BE2C (cell line): ENCODE results near the gene NFIB.

Experiments
- DNase-seq: peaks from one replicate; pipeline ENCODE4 v3.0.0-alpha.2; 2020
- H3K27me3 ChIP-seq: fragments of 250-450 bp; sonication (Bioruptor Pico); 2 replicates; pipeline ENCODE4 v1.5.1; 2020; ENCODE audit warnings: mild to moderate bottlenecking
- H3K36me3 ChIP-seq: fragments of 250-450 bp; sonication (Bioruptor Pico); 2 replicates; pipeline ENCODE4 v1.5.1; 2020; ENCODE audit warnings: mild to moderate bottlenecking
- H3K4me1 ChIP-seq: fragments of 250-450 bp; sonication (Bioruptor Pico); 2 replicates; pipeline ENCODE4 v1.5.1; 2020
- H3K4me3 ChIP-seq: 2 replicates; pipeline ENCODE4 v1.5.1; 2011; ENCODE audit warnings: low read depth, low read length
- H3K9me3 ChIP-seq: fragments of 250-450 bp; sonication (Bioruptor Pico); 2 replicates; pipeline ENCODE4 v1.5.1; 2020
- CTCF ChIP-seq: IDR thresholded peaks from 2 replicates; pipeline ENCODE4 v1.5.1; 2012; ENCODE audit warnings: mild to moderate bottlenecking, low read depth, low read length

NFIB gene

GRCh38 chr9:14063756-14064155 lies 250.2 kb downstream of the NFIB start:
- H3K9me3 ChIP-seq, result no peaks in the 10 kb centered on the region
- no peak for TF ChIP-seq CTCF
- peaks cover 14% of the 10 kb centered on the region; the same call in 1 of the 2 replicates for H3K4me1 ChIP-seq
- H3K27me3 ChIP-seq, result no peaks in the 10 kb centered on the region
- no peak for DNase-seq
- no peaks in the 10 kb centered on the region for H3K36me3 ChIP-seq
- no peak overlapping the region for H3K4me3 ChIP-seq

GRCh38 chr9:14062586-14063221 lies 251.2 kb downstream of the NFIB start:
- DNase-seq, result peak; percentile 40

GRCh38 chr9:14061936-14062585 lies 251.9 kb downstream of the NFIB start:
- Histone ChIP-seq H3K9me3 (no peaks in the 10 kb centered on the region), H3K27me3 (no peaks in the 10 kb centered on the region), H3K36me3 (no peaks in the 10 kb centered on the region), H3K4me3 (no peak overlapping the region), H3K4me1 (peaks cover 26% of the 10 kb centered on the region)
- no peak for TF ChIP-seq CTCF
- no peak for DNase-seq

More at GRCh38 chr9:14062586-14063221, 251.2 kb downstream of the NFIB start:
- Histone ChIP-seq H3K9me3 (no peaks in the 10 kb centered on the region), H3K4me1 (peaks cover 21% of the 10 kb centered on the region), H3K36me3 (no peaks in the 10 kb centered on the region), H3K4me3 (no peak overlapping the region), H3K27me3 (no peaks in the 10 kb centered on the region)
- TF ChIP-seq CTCF, result no peak

GRCh38 chr9:14058325-14058688 lies 255.6 kb downstream of the NFIB start:
- no peaks in the 10 kb centered on the region for H3K9me3 ChIP-seq
- no peak for DNase-seq
- no peak overlapping the region; the same call in 1 of the 2 replicates for H3K4me3 ChIP-seq
- no peaks in the 10 kb centered on the region for H3K27me3 ChIP-seq
- peaks cover 45% of the 10 kb centered on the region for H3K4me1 ChIP-seq
- no peaks in the 10 kb centered on the region for H3K36me3 ChIP-seq
- no peak for TF ChIP-seq CTCF

GRCh38 chr9:14057368-14058324 lies 256.3 kb downstream of the NFIB start:
- peaks cover 43% of the 10 kb centered on the region for H3K4me1 ChIP-seq
- no peaks in the 10 kb centered on the region for H3K27me3 ChIP-seq
- no peak for TF ChIP-seq CTCF
- no peaks in the 10 kb centered on the region for H3K9me3 ChIP-seq
- H3K4me3 ChIP-seq, result peak overlapping the region; percentile 9
- no peaks in the 10 kb centered on the region for H3K36me3 ChIP-seq
- DNase-seq, result peak; percentile 77
